Activated CD4-positive, alpha-beta T cell treated with anti-CD3 and anti-CD28 coated beads for 24 hours (primary cell): ENCODE data around the gene RALGAPA2.

ENCODE experiments used
- DNase-seq, 2 donors: peaks; one replicate each; pipeline ENCODE4 v3.0.0-alpha.2; 2020; ENCODE audit warnings: low read depth in 2 of 2

The RALGAPA2 gene

GRCh38 chr20:20465252-20465651, 247.2 kb downstream of the RALGAPA2 start:
- DNase-seq: no peak

- no peak for DNase-seq
Measured at GRCh38 chr20:20463933-20464374, 248.5 kb downstream of the RALGAPA2 start.

- DNase-seq: no peak
Measured at GRCh38 chr20:20462185-20462584, 250.3 kb downstream of the RALGAPA2 start.

GRCh38 chr20:20461551-20461950, 250.9 kb downstream of the RALGAPA2 start:
- DNase-seq: no peak

- DNase-seq: no peak
Measured at GRCh38 chr20:20459726-20460125, 252.7 kb downstream of the RALGAPA2 start.

DNA sequence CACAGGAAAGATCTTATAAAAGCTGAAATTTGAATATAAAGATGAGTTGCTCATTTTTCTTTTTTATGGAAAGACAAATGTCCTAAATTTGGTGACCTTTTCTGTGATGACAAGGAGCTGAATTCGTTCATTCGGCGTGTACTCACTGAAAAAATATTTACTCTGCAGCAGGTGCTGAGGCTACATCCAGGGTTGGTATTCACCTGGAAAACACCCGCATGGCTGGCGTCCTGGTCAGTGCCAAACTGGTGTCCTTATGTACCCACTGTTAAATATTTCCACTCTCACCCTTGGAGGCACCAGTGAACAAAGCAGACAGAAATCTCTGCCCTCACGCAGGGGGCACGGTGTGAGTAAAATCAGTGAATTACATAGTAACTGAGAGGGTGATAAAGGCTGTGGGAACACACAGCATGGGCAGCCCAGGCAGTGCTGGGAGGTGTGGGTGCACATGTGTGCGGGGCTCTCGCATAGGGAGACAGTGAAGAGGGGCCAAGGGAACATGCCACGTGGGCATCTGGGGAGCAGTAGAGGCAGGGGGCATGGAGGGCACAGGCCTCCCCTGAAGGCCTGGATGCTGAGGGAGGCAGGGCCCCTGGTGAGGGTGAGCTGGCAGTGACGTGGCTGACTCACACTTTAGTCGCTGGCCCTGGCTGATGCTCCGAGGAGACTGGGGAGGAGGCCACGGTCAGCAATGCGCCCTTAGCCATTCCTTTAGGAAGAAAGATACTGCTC, 254.9 kb downstream of the RALGAPA2 start:
- DNase-seq: no peak

DNA sequence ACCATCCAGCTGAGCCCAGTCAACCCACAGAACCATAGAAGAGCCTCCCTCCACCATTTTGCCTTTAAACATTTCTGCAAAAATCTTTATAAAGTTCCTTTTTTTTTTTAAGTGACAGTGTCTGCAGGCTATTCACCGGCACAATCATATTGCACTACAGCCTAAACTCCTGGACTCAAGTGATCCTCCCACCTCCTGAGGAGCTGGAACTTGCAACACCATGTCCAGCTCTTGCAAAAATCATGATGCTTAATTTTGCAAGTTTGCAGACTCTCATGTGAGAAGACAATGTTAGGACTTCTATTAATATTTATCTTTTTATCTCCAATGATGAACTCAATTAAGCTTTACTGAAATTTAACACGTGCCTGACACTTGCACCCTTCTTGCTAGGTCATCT, 255.7 kb downstream of the RALGAPA2 start:
- DNase-seq: no peak

GRCh38 chr20:20455926-20456325, 256.5 kb downstream of the RALGAPA2 start:
- no peak for DNase-seq

DNA sequence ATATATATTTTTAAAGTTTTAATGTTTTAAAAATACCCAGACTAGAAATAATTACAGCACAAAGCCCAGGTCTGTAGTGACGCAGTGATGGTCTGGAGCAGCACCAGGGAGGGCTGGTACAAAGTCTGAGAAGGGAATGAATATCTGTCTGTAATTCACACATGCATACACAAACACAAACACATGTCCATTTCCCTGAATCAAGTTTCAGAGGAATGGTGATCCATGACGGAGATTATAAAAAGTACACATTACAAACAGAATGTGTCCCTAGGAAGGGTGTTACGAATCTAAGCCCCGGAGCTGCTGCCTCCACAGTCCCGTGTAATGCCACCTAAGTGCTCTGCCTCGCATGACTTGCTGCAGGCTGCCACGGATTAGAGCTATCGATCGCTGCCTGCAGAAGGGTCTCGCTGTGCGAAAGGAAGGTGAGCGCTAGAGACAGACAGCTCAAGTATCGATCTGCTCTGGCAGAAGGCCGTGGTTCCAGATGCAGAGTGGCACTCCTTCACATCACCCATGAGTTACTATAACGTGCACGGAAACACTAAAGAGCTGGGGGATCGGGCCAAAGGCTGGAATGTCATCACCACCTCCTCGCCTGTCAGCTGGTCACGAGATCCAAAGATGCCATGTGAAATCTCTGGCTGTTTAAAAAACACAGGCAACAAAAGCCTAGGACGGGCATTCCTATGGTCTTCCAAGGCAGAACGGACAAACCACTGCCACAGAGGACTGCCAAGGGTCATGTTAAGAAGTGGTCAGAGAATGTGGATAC, 257.4 kb downstream of the RALGAPA2 start:
- DNase-seq: no peak

DNA sequence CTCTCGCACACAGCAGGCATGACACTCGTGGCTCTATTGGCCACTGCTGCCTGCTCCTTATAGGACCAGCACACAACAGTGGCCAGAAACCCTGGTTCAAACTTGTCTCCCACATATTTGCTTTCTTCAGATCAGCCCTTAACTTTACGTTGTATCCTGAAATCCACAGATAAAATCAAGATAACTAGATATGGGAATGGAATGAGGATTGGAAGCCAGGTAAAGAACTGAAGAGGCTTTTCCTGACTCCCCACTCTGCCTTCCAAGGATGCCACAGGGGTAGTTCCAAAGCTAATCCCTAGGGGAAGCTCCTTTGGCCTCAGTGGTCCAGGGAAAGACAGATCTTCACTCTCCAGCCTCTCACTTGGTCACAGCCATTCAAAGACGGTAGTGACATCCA, 258.1 kb downstream of the RALGAPA2 start:
- DNase-seq: no peak

DNA sequence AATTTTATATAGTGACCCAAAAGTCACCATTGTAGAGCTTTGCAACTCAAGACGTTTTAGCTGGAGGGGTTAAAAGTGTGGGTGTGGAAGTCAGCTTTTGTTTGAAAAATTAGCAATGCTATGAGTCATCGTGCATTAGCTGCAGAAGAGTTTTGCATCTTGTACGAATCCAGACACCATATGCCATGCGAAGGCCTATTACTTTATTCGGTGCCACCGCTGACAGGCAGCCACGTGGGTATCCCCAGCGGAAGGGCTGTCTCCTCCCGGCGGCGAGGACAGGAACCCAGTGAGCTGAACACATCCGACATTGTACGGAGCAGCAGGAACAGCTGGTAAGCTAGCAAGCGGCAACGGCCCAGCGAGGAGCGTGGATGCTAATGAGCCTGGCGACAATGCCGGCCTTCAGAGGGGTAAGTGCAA, 260.2 kb downstream of the RALGAPA2 start:
- peak; percentile 39 to 43 for DNase-seq

DNA sequence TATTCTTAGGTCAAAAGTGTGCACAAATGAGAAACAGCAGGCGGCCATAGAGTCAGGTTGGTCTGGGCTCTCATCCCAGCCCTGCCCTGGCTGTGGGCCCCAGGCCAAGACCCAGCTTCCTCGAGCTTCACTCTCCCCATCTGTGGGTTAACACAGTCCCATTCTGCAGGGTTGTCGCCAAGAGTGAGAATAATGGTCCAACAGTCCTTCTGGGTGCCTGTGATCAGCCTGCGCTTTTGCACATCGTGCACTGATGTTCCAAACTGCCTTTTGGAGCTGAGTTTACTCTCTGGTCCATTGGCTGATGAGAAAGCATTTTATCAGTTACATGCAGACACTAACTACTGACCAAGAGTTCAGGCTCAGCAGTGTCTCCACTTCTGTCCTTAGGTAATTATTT, 261.9 kb downstream of the RALGAPA2 start:
- no peak for DNase-seq

DNA sequence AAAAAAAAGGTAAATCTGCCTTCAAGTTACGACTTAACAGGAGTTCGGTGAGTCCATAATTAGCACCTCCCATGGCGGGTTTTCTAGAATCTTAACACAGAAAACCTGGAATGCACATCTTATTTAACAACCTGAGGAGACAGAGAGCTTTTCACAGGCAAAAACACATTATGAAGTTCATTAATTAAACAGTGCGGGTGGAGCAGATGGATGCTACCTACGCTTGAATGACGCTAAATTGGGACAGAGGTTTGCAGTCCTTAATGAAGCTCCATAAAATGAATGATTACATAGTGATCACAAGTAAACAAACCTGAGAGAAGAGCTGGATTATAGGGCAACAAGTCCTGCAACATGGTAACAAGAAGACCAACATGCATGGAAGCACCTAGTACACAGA, 263.6 kb downstream of the RALGAPA2 start:
- DNase-seq: no peak

GRCh38 chr20:20447196-20447595, 265.2 kb downstream of the RALGAPA2 start:
- no peak for DNase-seq

DNA sequence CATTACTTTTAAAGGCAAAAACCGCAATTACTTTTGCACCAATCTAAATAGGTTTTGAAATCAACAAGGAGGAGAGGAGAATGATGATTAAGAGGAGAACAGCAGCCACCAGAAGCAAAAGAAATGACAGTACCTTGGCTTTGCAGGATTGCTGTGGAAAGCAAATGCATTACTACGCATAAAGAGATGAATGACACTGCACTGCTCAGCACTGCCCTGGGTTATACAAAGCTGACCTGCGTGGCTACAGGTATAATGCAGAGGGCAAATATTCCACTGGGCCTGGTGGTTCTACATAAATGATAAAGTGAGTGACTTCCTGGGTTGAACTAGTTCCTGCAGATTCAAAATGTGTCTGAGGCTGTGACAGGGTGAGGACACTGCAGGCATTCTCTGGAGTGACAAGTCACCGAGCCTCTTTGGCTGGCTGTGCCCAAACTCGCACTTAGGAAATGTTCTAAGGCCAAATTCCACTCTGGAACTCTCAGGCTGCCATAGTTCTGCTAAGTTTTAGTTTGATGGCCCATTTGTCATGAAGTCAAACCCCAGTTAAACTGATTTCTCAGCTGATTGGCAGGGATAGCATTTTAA, 265.9 kb downstream of the RALGAPA2 start:
- DNase-seq: no peak

GRCh38 chr20:20446001-20446400, 266.4 kb downstream of the RALGAPA2 start:
- DNase-seq: no peak

- DNase-seq: no peak
Measured at GRCh38 chr20:20443504-20443903, 268.9 kb downstream of the RALGAPA2 start.

DNA sequence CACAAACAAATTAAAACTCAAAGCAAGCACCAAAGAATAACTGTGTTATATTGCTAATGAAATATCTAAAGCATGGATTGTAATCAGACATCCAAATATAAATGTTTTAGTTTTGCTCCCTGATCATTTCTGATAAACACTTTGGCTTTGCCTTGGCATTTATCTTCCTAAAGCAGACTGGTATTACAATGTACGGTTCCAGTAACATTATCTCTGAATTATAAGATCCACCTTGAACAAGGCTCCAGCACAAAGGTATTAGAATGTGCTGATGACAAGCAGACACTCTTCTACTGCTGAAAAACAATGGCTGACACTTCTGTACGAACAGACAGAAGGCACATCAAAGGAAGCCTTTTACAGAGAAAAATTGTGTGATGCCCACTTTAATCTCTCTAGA, 270.0 kb downstream of the RALGAPA2 start:
- no peak for DNase-seq

GRCh38 chr20:20440886-20441658, 271.4 kb downstream of the RALGAPA2 start:
- DNase-seq: no peak

DNA sequence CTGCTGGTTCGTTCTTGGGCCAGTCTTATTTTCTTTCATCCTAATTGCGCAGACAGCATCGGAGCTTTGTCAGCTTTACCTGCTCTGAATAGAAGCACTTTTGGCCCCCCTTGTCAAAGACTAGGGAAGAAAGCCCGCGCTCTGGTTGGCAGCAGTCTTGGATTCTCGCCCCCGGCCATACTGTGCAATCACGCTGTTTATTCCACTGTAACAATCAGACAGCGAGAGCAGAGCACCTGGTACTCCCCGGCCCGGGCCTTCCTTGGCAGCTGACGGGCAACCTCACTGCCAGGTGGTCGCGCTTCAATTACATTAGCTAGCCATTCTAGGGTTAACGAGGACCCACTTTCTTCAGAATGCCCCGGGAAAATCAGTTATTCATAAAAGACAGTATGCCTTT, 272.0 kb downstream of the RALGAPA2 start:
- DNase-seq: no peak

- DNase-seq: no peak
Measured at GRCh38 chr20:20439602-20440190, 272.7 kb downstream of the RALGAPA2 start.

- no peak for DNase-seq
Measured at GRCh38 chr20:20437314-20437713, 275.1 kb downstream of the RALGAPA2 start.
